ENCODE data around the gene APOA5.
"Not testable (repeated sequence)": the region's sequence is repeated elsewhere in the genome, so short reads cannot be mapped to it uniquely, and the experiment has no call there.

APOA5 gene

DNA sequence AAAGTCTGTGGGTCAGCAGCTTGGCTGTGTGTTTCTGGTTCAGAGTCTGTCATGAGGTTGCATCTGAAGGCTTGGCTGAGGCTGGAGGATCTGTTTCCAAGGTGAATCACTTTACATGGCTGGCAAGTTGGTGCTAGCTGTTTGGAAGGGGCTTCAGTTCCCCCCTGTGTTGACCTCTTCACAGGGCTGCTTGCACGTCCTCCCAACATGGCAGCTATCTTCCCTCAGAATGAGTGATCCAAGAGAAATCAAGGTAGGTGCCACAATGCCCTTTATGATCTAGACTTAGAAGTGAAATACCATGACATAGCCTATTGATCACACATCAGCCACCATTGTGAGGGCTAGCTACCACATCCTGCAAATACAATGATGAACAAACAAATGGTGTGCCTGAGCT lies 21.5 kb upstream of the APOA5 start:
- Histone ChIP-seq H3K4me3 (ENCODE audit: low read depth in 1 of 2, low read length in 2 of 2) (no peak overlapping the region), H3K27me3 (ENCODE audit: control insufficient read depth in 1 of 2, insufficient read depth in 2 of 2, low read length in 2 of 2) (no peaks in the 10 kb centered on the region), H3K9ac (ENCODE audit: low read depth in 1 of 2, low read length in 2 of 2) (no peak overlapping the region), H3K4me1 (ENCODE audit: control insufficient read depth in 1 of 2, insufficient read depth in 2 of 2, low read length in 2 of 2) (peaks cover 6 to 17% of the 10 kb centered on the region in 2 donors), H3K36me3 (ENCODE audit: control insufficient read depth in 1 of 2, insufficient read depth in 2 of 2, low read length in 2 of 2) (no peaks in the 10 kb centered on the region), H3K27ac (ENCODE audit: low read depth, low read length) (no peak overlapping the region), H3K9me3 (ENCODE audit: control insufficient read depth in 1 of 2, low read length in 2 of 2) (no peaks in the 10 kb centered on the region)

DNA sequence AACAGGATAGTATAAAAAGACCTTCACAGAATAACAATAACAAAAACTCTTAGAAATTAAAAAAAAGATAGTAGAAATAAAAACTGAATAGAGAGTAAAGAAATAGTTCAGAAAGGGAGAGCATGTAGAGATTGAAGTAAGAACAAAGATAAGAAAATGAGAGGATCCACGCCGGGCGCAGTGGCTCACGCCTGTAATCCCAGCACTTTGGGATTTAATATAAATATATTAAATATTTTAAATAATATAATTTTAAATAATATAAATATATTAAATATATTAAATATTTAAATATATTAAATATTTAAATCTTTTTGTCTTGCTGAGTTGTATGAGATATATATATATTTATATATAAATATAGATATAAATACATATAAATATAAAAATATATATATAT lies 20.4 kb upstream of the APOA5 start:
- H3K9me3 ChIP-seq (ENCODE audit: control insufficient read depth in 1 of 2, low read length in 2 of 2) = no peaks in the 10 kb centered on the region
- H3K4me1 ChIP-seq (ENCODE audit: control insufficient read depth in 1 of 2, insufficient read depth in 2 of 2, low read length in 2 of 2) = peaks cover 13 to 25% of the 10 kb centered on the region in 2 donors
- H3K27me3 ChIP-seq (ENCODE audit: control insufficient read depth in 1 of 2, insufficient read depth in 2 of 2, low read length in 2 of 2) = no peaks in the 10 kb centered on the region
- H3K27ac ChIP-seq (ENCODE audit: low read depth, low read length) = no peak overlapping the region
- H3K36me3 ChIP-seq (ENCODE audit: control insufficient read depth in 1 of 2, insufficient read depth in 2 of 2, low read length in 2 of 2) = no peaks in the 10 kb centered on the region
- no peak overlapping the region for H3K4me3 ChIP-seq (ENCODE audit: low read depth in 1 of 2, low read length in 2 of 2)
- no peak overlapping the region for H3K9ac ChIP-seq (ENCODE audit: low read depth in 1 of 2, low read length in 2 of 2)

DNA sequence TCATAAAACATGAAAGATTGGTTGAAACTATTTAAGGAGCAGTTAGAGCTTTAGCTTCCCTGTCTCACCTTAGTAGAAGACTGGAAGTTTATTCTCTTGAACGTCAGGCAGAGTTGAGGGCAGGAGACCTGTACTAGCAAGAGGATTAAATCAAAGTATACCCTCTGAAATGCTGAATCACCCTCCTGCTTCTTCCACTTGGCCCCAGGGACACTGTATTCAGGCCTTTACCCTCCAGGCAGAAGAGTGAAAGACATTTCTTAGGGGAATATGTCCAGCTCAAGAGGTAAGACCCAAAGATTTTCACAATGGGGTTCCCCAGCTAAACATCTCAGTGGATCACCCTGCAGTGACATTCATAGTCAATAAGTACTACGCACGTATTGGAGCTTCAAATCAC lies 19.5 kb upstream of the APOA5 start:
- no peaks in the 10 kb centered on the region for H3K27me3 ChIP-seq (ENCODE audit: control insufficient read depth in 1 of 2, insufficient read depth in 2 of 2, low read length in 2 of 2)
- H3K9ac ChIP-seq (ENCODE audit: low read depth in 1 of 2, low read length in 2 of 2) = no peak overlapping the region
- H3K27ac ChIP-seq (ENCODE audit: low read depth, low read length) = no peak overlapping the region
- H3K4me3 ChIP-seq (ENCODE audit: low read depth in 1 of 2, low read length in 2 of 2) = no peak overlapping the region
- H3K4me1 ChIP-seq (ENCODE audit: control insufficient read depth in 1 of 2, insufficient read depth in 2 of 2, low read length in 2 of 2) = peaks cover 20 to 22% of the 10 kb centered on the region in 2 donors
- H3K9me3 ChIP-seq (ENCODE audit: control insufficient read depth in 1 of 2, low read length in 2 of 2) = no peaks in the 10 kb centered on the region
- no peaks in the 10 kb centered on the region for H3K36me3 ChIP-seq (ENCODE audit: control insufficient read depth in 1 of 2, insufficient read depth in 2 of 2, low read length in 2 of 2)

DNA sequence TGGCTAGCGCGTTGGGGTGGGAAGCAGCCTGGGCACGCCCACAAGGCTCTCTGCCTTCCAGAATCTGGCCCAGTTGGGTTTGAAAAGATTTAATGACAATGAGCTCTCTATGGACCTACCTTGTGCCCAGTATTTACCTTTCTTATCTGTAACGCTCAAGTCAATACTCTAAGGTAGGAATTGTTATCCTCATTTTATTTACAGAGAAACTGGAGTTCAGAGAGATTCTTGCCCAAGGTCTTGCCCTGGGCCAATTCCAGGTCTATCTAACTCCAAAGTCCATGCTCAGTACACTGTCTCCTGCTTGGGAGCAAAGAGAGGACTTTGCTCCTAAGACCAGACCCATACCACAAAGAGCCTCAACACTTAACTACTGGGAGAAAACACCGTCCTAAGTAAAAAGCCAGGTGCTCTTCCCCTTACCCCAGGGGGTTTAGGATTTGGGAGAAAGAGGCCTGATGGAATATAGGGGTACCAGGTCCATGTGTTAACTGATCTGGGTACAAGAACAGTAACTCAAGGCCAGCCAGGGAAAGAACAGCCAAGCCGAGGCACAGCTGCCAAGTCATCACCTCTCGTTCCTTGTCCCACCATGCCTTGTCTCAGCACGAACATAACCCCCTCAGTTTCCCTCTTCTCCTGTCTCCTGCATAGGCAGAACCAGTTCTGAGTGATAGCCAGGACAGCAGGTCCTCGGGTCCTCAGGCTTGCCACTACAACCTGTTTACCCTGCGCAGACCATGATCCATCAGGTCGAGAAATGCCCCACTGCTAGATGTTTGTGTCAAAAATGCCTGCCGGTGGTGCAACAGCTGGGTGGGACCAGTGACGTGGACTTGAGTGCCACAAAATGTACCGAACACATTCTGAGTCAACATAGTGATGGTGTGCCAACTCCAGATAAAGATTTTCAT lies 16.8 kb upstream of the APOA5 start:
- Histone ChIP-seq H3K36me3 (ENCODE audit: control insufficient read depth in 1 of 2, insufficient read depth in 2 of 2, low read length in 2 of 2) (no peaks in the 10 kb centered on the region), H3K4me1 (ENCODE audit: control insufficient read depth in 1 of 2, insufficient read depth in 2 of 2, low read length in 2 of 2) (peaks cover 16 to 20% of the 10 kb centered on the region in 2 donors), H3K9ac (ENCODE audit: low read depth in 1 of 2, low read length in 2 of 2) (peak overlapping the region; percentile 44 to 48), H3K9me3 (ENCODE audit: control insufficient read depth in 1 of 2, low read length in 2 of 2) (no peaks in the 10 kb centered on the region), H3K4me3 (ENCODE audit: low read depth in 1 of 2, low read length in 2 of 2) (peak overlapping the region in 1 of 2 donors; percentile 54), H3K27me3 (ENCODE audit: control insufficient read depth in 1 of 2, insufficient read depth in 2 of 2, low read length in 2 of 2) (no peaks in the 10 kb centered on the region), H3K27ac (ENCODE audit: low read depth, low read length) (peak overlapping the region; percentile 69)

DNA sequence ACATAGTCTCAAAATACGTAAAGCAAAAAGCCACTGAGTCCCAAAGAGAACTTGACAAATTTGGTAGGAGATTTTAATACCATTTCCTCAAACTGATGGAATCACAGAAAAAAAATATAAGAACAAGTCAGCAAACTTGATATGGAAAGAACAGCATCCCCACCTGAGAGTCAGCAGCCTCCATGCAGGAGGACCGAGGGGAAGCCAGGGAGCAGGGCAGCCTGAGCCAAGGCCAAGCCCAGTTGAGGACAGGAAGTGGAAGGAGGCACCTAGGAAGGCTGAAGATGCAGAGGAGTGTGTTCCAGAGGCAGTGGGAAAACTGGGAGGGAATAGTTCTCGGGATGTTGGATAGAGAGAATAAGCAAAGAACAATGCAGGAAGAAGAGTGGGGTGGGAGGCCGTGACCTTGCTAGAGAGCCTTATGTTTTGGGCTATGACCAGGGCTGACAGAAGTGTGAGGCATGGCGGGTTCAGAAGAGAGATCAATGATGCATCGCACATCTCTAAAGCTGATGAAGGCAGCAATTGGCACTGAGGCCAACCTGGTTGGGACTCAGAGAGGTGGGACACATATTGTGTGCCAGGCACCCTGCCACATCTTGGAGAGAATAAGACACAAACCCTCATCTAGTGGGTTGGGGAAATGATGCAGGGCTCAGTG lies 16.1 kb upstream of the APOA5 start:
- Histone ChIP-seq H3K9ac (ENCODE audit: low read depth in 1 of 2, low read length in 2 of 2) (no peak overlapping the region), H3K36me3 (ENCODE audit: control insufficient read depth in 1 of 2, insufficient read depth in 2 of 2, low read length in 2 of 2) (no peaks in the 10 kb centered on the region), H3K4me1 (ENCODE audit: control insufficient read depth in 1 of 2, insufficient read depth in 2 of 2, low read length in 2 of 2) (peaks cover 16 to 20% of the 10 kb centered on the region in 2 donors), H3K9me3 (ENCODE audit: control insufficient read depth in 1 of 2, low read length in 2 of 2) (no peaks in the 10 kb centered on the region), H3K27me3 (ENCODE audit: control insufficient read depth in 1 of 2, insufficient read depth in 2 of 2, low read length in 2 of 2) (no peaks in the 10 kb centered on the region), H3K27ac (ENCODE audit: low read depth, low read length) (peak overlapping the region; percentile 69), H3K4me3 (ENCODE audit: low read depth in 1 of 2, low read length in 2 of 2) (no peak overlapping the region)

DNA sequence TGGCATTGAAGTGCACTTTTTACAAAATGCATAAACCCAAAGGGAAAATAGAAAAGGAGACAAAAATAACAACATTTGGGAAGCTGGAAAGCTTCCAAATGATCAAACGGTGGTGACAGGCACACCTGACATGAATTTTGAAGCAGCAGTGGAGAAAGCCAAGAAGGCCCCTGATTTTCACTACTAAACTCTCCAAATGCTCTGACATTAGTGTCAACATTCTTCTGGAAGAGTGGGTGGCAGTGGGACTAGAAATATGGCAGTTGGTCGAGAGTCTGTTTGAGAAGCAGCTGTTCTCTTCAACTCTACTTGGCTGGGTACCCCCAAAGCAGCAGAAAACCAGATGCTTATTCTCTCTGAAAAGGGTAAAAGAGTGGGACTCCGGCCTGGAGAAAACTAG lies 12.3 kb upstream of the APOA5 start:
- Histone ChIP-seq H3K27ac (ENCODE audit: low read depth, low read length) (no peak overlapping the region), H3K9me3 (ENCODE audit: control insufficient read depth in 1 of 2, low read length in 2 of 2) (no peaks in the 10 kb centered on the region), H3K4me1 (ENCODE audit: control insufficient read depth in 1 of 2, insufficient read depth in 2 of 2, low read length in 2 of 2) (peaks cover 15 to 20% of the 10 kb centered on the region in 2 donors), H3K4me3 (ENCODE audit: low read depth in 1 of 2, low read length in 2 of 2) (no peak overlapping the region), H3K36me3 (ENCODE audit: control insufficient read depth in 1 of 2, insufficient read depth in 2 of 2, low read length in 2 of 2) (no peaks in the 10 kb centered on the region), H3K27me3 (ENCODE audit: control insufficient read depth in 1 of 2, insufficient read depth in 2 of 2, low read length in 2 of 2) (no peaks in the 10 kb centered on the region), H3K9ac (ENCODE audit: low read depth in 1 of 2, low read length in 2 of 2) (no peak overlapping the region)

DNA sequence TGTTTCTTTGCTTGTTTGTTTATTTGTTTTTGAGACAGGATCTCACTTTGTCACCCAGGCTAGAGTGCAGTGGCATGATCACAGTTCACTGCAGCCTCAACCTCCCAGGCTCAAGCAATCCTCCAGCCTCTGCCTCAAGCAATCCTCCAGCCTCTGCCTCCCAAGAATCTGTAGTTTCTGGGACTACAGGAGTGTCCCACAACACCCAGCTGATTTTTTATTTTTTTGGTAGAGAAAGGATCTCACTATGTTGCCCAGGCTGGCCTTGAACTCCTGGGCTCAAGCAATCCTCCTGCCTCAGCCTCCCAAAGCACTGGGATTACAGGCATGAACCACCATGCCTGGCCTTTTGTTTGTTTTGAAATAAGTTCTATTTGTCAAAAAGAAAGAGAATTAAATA lies 10.0 kb upstream of the APOA5 start:
- H3K9me3 ChIP-seq (ENCODE audit: control insufficient read depth in 1 of 2, low read length in 2 of 2); H3K4me1 ChIP-seq (ENCODE audit: control insufficient read depth in 1 of 2, insufficient read depth in 2 of 2, low read length in 2 of 2); H3K36me3 ChIP-seq (ENCODE audit: control insufficient read depth in 1 of 2, insufficient read depth in 2 of 2, low read length in 2 of 2); H3K27ac ChIP-seq (ENCODE audit: low read depth, low read length); H3K4me3 ChIP-seq (ENCODE audit: low read depth in 1 of 2, low read length in 2 of 2); H3K27me3 ChIP-seq (ENCODE audit: control insufficient read depth in 1 of 2, insufficient read depth in 2 of 2, low read length in 2 of 2); H3K9ac ChIP-seq (ENCODE audit: low read depth in 1 of 2, low read length in 2 of 2): not testable (repeated sequence)

DNA sequence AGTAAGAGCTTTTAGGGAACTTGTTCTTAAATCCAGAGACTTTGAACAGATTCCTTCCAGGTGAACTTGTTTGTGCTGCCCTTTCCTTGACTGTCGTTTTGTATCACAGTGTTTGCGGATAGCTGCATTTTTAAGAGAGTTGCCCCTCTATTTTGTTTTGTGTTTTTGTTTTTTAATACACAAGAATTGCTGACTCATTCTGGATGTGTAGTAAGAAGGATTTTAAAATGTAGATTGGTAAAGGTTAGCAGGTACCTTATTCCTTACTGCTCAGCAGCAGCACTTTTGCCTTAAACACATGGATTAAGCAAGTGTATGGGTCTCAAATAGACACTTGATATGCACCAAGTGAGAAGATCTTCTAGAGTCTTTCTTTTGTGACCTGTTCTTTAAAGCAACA lies 8.9 kb upstream of the APOA5 start:
- peaks cover 0 to 3% of the 10 kb centered on the region in 2 donors for H3K4me1 ChIP-seq (ENCODE audit: control insufficient read depth in 1 of 2, insufficient read depth in 2 of 2, low read length in 2 of 2)

DNA sequence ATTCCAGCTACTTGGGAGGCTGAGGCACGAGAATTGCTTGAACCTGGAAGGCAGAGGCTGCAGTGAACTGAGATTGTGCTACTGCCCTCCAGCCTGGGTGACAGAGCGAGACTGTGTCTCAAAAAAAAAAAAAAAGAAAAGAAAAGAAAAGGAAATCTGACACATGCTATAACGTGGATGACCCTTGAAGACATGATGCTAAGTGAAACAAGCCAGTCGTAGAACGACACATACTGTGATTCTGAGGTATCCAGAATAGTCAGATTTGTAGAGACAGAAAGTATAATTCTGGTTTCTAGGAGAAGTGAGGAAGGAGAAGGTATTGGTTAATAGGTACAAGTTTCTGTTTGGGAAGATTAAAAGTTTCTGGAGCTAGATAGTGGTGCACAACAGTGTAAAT lies 6.7 kb upstream of the APOA5 start:
- Histone ChIP-seq H3K27me3 (ENCODE audit: control insufficient read depth in 1 of 2, insufficient read depth in 2 of 2, low read length in 2 of 2) (no peaks in the 10 kb centered on the region), H3K36me3 (ENCODE audit: control insufficient read depth in 1 of 2, insufficient read depth in 2 of 2, low read length in 2 of 2) (no peaks in the 10 kb centered on the region), H3K4me1 (ENCODE audit: control insufficient read depth in 1 of 2, insufficient read depth in 2 of 2, low read length in 2 of 2) (peaks cover 0 to 3% of the 10 kb centered on the region in 2 donors), H3K9me3 (ENCODE audit: control insufficient read depth in 1 of 2, low read length in 2 of 2) (no peaks in the 10 kb centered on the region), H3K9ac (ENCODE audit: low read depth in 1 of 2, low read length in 2 of 2) (no peak overlapping the region), H3K4me3 (ENCODE audit: low read depth in 1 of 2, low read length in 2 of 2) (no peak overlapping the region), H3K27ac (ENCODE audit: low read depth, low read length) (no peak overlapping the region)

More for the DNA sequence above, 8.9 kb upstream of the APOA5 start:
- Histone ChIP-seq H3K27me3 (ENCODE audit: control insufficient read depth in 1 of 2, insufficient read depth in 2 of 2, low read length in 2 of 2) (no peaks in the 10 kb centered on the region), H3K27ac (ENCODE audit: low read depth, low read length) (no peak overlapping the region), H3K36me3 (ENCODE audit: control insufficient read depth in 1 of 2, insufficient read depth in 2 of 2, low read length in 2 of 2) (no peaks in the 10 kb centered on the region), H3K9ac (ENCODE audit: low read depth in 1 of 2, low read length in 2 of 2) (no peak overlapping the region), H3K4me3 (ENCODE audit: low read depth in 1 of 2, low read length in 2 of 2) (no peak overlapping the region), H3K9me3 (ENCODE audit: control insufficient read depth in 1 of 2, low read length in 2 of 2) (no peaks in the 10 kb centered on the region)

DNA sequence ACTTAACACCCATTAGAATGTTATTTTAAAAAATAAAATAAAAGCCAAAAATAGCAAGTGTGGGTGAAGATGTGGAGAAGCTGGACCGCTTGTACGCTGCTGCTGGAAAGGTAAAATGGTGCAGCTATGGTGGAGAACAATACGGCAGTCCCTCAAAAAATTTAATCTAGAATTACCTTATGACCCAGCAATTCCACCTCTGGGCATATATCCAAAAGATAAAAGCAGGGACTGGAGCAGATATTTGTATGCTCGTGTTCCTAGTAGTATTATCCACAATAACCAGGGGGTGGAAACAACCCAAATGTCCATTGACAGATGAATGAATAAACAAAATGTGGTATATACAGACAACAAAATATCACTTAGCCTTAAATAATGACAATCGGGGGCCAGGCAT lies 6.1 kb upstream of the APOA5 start:
- Histone ChIP-seq H3K27me3 (ENCODE audit: control insufficient read depth in 1 of 2, insufficient read depth in 2 of 2, low read length in 2 of 2) (no peaks in the 10 kb centered on the region), H3K27ac (ENCODE audit: low read depth, low read length) (no peak overlapping the region), H3K4me3 (ENCODE audit: low read depth in 1 of 2, low read length in 2 of 2) (no peak overlapping the region), H3K4me1 (ENCODE audit: control insufficient read depth in 1 of 2, insufficient read depth in 2 of 2, low read length in 2 of 2) (peaks cover 0 to 3% of the 10 kb centered on the region in 2 donors), H3K36me3 (ENCODE audit: control insufficient read depth in 1 of 2, insufficient read depth in 2 of 2, low read length in 2 of 2) (no peaks in the 10 kb centered on the region), H3K9ac (ENCODE audit: low read depth in 1 of 2, low read length in 2 of 2) (no peak overlapping the region), H3K9me3 (ENCODE audit: control insufficient read depth in 1 of 2, low read length in 2 of 2) (no peaks in the 10 kb centered on the region)

Measured in duodenal mucosa (tissue), 2 donors.